Panc1 (cell line): ENCODE data around the gene FCN1. TPM values are rescaled to one million over a fixed set of nuclear protein-coding genes. Genes with fewer than 3 reads are reported as not detected.

Experiments used
- ATAC-seq: fragments of 200-7000 bp; cut with Tn5 transposase; 2 replicates; pipeline ENCODE4 v1.9.1; 2020; ENCODE audit warnings: mild to moderate bottlenecking, moderate library complexity
- BruUV-seq: library from RNA; stranded (reverse); fragments of 400-500 nt; replicated peaks from 2 replicates; lab custom pipeline; 2021; lab: Mats Ljungman, UMichigan
- CTCF ChIA-PET: fragments of 300-600 bp; sonication (Branson Sonifier 250); formaldehyde crosslinking; loops from one replicate; lab custom pipeline; 2022; ENCODE audit warnings: antibody characterized with exemption; lab: Charles Lee
- POLR2A ChIA-PET: fragments of 300-600 bp; sonication (Branson Sonifier 250); formaldehyde crosslinking; loops from one replicate; lab custom pipeline; 2022; ENCODE audit warnings: antibody characterized with exemption; lab: Charles Lee
- DNase-seq: peaks from one replicate; pipeline ENCODE4 v3.0.0-alpha.2; 2010; ENCODE audit warnings: low read depth, low spot score
- H3K27ac ChIP-seq: 2 replicates; pipeline ENCODE4 v1.5.1; 2011; ENCODE audit warnings: mild to moderate bottlenecking, low read length, inconsistent platforms
- H3K27me3 ChIP-seq: fragments of 200-500 bp; sonication (Bioruptor generic); 2 replicates; pipeline ENCODE4 v1.6.0; 2014; ENCODE audit warnings: low read length, inconsistent platforms; ENCODE audit not compliant: control insufficient read depth, insufficient read depth
- H3K36me3 ChIP-seq: fragments of 200-500 bp; sonication (Bioruptor generic); 2 replicates; pipeline ENCODE4 v1.5.1; 2014; ENCODE audit warnings: inconsistent platforms, mild to moderate bottlenecking, low read length, moderate library complexity; ENCODE audit not compliant: control insufficient read depth, insufficient read depth
- H3K4me1 ChIP-seq: 2 replicates; pipeline ENCODE4 v1.5.1; 2011; ENCODE audit warnings: inconsistent platforms, mild to moderate bottlenecking, low read length, moderate library complexity; ENCODE audit not compliant: control insufficient read depth, insufficient read depth
- H3K4me3 ChIP-seq, 2 experiments: 2 replicates each; pipeline ENCODE4 v1.5.1; 2011 to 2012; ENCODE audit warnings: low read depth in 2 of 2, low read length in 2 of 2, mild to moderate bottlenecking in 2 of 2, inconsistent platforms in 1 of 2, moderate library complexity in 1 of 2
- H3K9me3 ChIP-seq: fragments of 200-500 bp; sonication (Bioruptor generic); 2 replicates; pipeline ENCODE4 v1.5.1; 2014; ENCODE audit warnings: low read depth, mild to moderate bottlenecking, inconsistent platforms, low read length, moderate library complexity; ENCODE audit not compliant: control insufficient read depth, insufficient read depth
- CTCF ChIP-seq: fragments of 450-650 bp; IDR thresholded peaks from 2 replicates; pipeline ENCODE4 v1.5.1; 2017; ENCODE audit warnings: mild to moderate bottlenecking
- POLR2AphosphoS5 ChIP-seq: IDR thresholded peaks from 2 replicates; pipeline ENCODE4 v1.6.1; 2012; ENCODE audit warnings: mild to moderate bottlenecking, low read depth, low read length, moderate library complexity
- REST ChIP-seq, 2 experiments: IDR thresholded peaks; 2 replicates each; pipeline ENCODE4 v1.6.1; 2011 to 2012; ENCODE audit warnings: low read depth in 2 of 2, control low read depth in 1 of 2, low read length in 1 of 2, mild to moderate bottlenecking in 1 of 2, moderate library complexity in 1 of 2; ENCODE audit not compliant: insufficient read depth in 1 of 2
- SIN3A ChIP-seq: IDR thresholded peaks from 2 replicates; pipeline ENCODE4 v1.6.1; 2012; ENCODE audit warnings: low read depth, mild to moderate bottlenecking, low read length, moderate library complexity, borderline replicate concordance; ENCODE audit not compliant: insufficient read depth
- TCF7L2 ChIP-seq: IDR thresholded peaks from 2 replicates; pipeline ENCODE4 v1.6.1; 2011; ENCODE audit warnings: mild to moderate bottlenecking, low read depth, low read length, inconsistent platforms
- in situ Hi-C: cut with HindIII; loops from 2 replicates; pipeline ENCODE4 v1.10.0; 2016; ENCODE audit warnings: low sequenced_read_pairs, low pct_unique_long_range_greater_than_20kb
- intact Hi-C: fragments of 100-400 bp; cut with micrococcal nuclease; formaldehyde crosslinking; loops from one replicate; pipeline ENCODE4 v1.10.0; 2022; ENCODE audit not compliant: unreplicated experiment
- total RNA-seq: library from RNA; stranded (reverse); gene quantifications from one replicate; pipeline ENCODE4 v1.2.1, GENCODE V29; 2021; ENCODE audit not compliant: unreplicated experiment

Gene FCN1
- total RNA-seq, 1 experiment from 2014 or later, result not detected

GRCh38 chr9:134938346-134939079 is 20.8 kb upstream of the FCN1 start:
- no peak for ATAC-seq
- TF ChIP-seq TCF7L2, result no peak
- no peak for TF ChIP-seq POLR2AphosphoS5
- no peak for TF ChIP-seq REST (IDR thresholded peaks at IDR 0.05; ENCODE audit: insufficient read depth in 1 of 2, low read depth in 2 of 2, low read length in 1 of 2)
- no peak for TF ChIP-seq SIN3A
- TF ChIP-seq CTCF, result no peak
- Histone ChIP-seq H3K27ac (no peak overlapping the region), H3K36me3 (no peaks in the 10 kb centered on the region), H3K9me3 (no peaks in the 10 kb centered on the region), H3K4me3 (no peak overlapping the region), H3K4me1 (no peaks in the 10 kb centered on the region), H3K27me3 (peaks cover 3% of the 10 kb centered on the region; the same call in 1 of the 2 replicates)
- ChIA-PET POLR2A (no interaction called here), CTCF (interaction anchor here (0.5 kb wide), 1 partner anchor 490 kb away, joined by 6 read pairs; no protein-coding TSS in a partner anchor)
- in situ Hi-C loops, result no loop called here
- no TSS peak for BruUV-seq
- intact Hi-C loops, result no loop called here
- no peak for DNase-seq

GRCh38 chr9:134937566-134938345 is 20.0 kb upstream of the FCN1 start:
- Histone ChIP-seq H3K27ac (no peak overlapping the region), H3K9me3 (no peaks in the 10 kb centered on the region), H3K27me3 (peaks cover 3% of the 10 kb centered on the region; the same call in 1 of the 2 replicates), H3K4me3 (no peak overlapping the region), H3K4me1 (no peaks in the 10 kb centered on the region), H3K36me3 (no peaks in the 10 kb centered on the region)
- BruUV-seq, result no TSS peak
- intact Hi-C loops (no loop called here), in situ Hi-C loops (no loop called here)
- ATAC-seq, result no peak
- ChIA-PET CTCF (interaction anchor here (0.5 kb wide), 1 partner anchor 491 kb away, joined by 6 read pairs; no protein-coding TSS in a partner anchor), POLR2A (no interaction called here)
- TF ChIP-seq CTCF, result no peak
- no peak for TF ChIP-seq TCF7L2
- TF ChIP-seq POLR2AphosphoS5, result no peak
- no peak for TF ChIP-seq SIN3A
- TF ChIP-seq REST (IDR thresholded peaks at IDR 0.05; ENCODE audit: insufficient read depth in 1 of 2, low read depth in 2 of 2, low read length in 1 of 2), result no peak
- DNase-seq, result no peak
